HG03066 (cell line): Measurements from ENCODE around the gene AMPH.
"Not testable (repeated sequence)": the region's sequence is repeated elsewhere in the genome, so short reads cannot be mapped to it uniquely, and the experiment has no call there.

Experiments
- ATAC-seq: cut with Tn5 transposase; IDR thresholded peaks from one replicate; pipeline ENCODE4 v1.9.1; 2021; ENCODE audit warnings: low read depth; ENCODE audit not compliant: unreplicated experiment

The AMPH gene

GRCh38 chr7:38629651-38630510, 1.3 kb downstream of the AMPH start:
- no peak for ATAC-seq

GRCh38 chr7:38628630-38629385, 2.4 kb downstream of the AMPH start:
- no peak for ATAC-seq

DNA sequence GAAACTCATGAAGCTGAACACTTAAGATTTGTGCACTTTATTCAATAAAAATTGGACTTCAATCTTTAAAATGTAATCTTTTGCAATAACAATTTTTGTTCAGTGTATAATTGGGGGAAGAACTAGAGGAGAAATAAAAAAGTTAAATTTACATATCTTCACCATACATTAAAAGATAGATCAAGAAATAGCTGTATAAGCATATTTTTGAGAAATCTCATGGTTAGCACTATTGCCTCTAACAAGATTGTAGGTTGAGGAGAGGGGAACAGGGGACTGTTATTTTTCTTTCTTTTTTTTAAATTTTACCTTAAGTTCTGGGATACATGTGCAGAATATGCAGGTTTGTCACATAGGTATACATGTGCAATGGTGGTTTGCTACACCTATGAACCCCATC, 5.3 kb downstream of the AMPH start:
- ATAC-seq: no peak

- ATAC-seq: no peak
Observed at GRCh38 chr7:38615665-38616064, 15.5 kb downstream of the AMPH start.

GRCh38 chr7:38607466-38607865, 23.7 kb downstream of the AMPH start:
- ATAC-seq: no peak

DNA sequence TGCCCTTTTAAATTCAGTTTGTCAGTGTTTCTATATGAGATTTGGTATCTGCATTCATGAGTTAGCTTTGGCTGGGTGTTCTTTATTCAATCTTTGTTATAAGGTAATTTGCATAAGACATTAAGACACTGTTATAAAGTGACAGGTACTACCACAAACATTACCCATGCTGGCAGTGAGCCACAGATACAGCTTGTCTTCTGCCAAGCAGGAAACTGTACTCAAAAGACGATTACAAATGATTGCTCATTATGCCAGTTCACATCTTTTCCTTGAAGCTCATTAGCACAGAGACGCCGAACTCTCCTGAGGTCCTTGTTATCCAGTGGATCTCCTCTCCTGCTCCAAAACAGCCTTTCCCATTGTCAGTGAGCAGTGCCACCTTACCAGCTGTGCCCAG, 30.4 kb downstream of the AMPH start:
- ATAC-seq: no peak

DNA sequence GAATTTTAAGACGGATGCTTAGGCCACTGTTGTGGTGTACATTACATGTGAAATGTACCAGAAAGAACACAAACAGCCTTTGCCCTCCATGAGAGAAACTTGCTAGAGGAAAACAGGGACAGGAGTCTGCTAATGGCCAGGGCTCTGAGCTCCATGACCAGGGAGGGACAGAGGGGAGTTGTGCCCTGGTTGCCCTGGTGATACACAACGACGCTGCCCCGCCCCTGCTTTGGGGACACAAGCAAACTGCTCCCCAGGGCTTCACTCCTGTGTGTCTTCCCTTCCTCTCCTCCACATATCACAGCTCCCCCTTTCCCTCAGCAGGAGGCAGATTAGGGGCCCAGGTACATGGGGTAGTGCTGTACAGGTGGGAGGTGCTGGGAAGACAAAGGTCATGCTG, 36.2 kb downstream of the AMPH start:
- ATAC-seq: no peak

DNA sequence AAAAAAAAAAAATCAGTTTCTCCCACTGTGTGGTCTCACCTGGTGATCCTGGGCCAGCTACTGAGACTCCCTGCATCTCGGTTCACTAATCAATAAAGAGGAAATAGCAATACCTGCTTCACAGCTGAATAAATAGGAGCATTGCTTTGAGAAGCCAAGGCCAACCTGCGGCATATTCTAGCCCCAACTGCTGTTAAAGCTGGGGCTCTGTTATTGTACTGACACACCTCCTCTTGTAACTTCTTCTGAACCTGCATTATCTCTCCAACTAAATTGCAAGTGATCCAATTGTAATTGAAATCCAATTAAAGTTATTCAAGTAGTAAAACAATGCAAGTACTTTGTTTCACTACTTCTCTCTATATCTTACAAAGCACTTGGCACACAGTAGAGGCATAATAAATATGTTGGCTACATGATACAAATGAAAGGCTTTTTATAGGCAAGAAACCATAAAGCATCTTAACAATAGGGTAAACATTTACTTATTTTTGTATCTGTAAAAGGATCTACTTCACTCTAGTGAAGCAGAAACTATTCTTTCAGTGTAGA, 38.4 kb downstream of the AMPH start:
- no peak for ATAC-seq

DNA sequence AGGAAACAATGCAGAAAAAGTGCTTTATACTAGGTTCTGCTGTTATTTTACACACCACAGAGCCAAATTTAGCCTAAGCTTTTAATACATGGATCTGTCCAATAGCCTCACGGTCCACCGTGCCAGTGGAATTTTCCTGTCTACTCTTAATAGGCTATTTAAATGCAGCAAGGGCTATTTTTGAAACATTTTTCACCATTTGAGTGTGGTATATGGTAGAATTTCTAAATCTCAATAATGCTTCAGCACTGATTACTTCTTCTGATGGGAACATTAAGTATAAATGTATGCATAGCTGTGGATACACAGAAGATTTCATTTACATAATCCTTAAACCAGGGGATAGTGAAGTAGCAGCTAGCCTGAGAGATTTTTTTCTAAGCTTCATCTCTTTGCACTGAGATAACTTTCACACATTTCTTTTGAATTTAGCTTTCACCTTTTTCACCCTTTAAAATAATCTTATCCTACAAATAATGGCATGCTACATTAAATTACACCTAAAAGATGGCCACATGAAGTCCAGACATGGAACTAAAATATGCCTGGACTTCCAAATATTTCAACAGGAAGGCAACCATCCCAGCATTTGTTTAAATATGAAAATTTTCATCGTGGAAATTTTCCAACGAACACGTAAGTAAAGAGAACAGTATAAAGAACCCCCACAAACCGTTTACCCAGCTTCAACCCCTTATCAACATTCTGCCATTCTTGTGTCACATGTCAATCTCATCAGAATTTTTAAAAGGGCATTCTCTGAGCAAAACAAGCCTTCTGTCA, 45.4 kb downstream of the AMPH start:
- no peak for ATAC-seq

GRCh38 chr7:38584443-38585210, 46.5 kb downstream of the AMPH start:
- ATAC-seq: no peak

DNA sequence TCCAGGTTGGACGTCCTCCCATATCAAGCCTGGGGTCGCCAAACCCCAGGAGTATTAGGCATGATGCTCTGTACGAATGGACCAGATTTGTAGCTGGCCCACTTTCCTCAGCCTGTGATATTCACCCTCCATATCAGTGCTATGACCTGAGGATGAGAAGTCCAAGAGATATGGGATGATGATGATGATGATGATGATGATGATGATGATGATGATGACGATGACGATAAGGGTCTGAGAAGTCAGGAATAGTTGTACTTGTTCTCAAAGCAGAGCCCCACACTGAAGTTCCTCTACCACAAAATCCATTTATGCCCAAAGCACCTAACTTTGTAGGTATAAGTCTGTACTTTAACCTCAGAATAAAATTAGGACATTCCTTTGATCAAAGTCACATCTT, 50.7 kb downstream of the AMPH start:
- ATAC-seq: no peak

GRCh38 chr7:38574086-38574485, 57.1 kb downstream of the AMPH start:
- no peak for ATAC-seq

GRCh38 chr7:38571620-38572019, 59.6 kb downstream of the AMPH start:
- ATAC-seq: not testable (repeated sequence)

- ATAC-seq: no peak
Observed at GRCh38 chr7:38568497-38568896, 62.7 kb downstream of the AMPH start.

DNA sequence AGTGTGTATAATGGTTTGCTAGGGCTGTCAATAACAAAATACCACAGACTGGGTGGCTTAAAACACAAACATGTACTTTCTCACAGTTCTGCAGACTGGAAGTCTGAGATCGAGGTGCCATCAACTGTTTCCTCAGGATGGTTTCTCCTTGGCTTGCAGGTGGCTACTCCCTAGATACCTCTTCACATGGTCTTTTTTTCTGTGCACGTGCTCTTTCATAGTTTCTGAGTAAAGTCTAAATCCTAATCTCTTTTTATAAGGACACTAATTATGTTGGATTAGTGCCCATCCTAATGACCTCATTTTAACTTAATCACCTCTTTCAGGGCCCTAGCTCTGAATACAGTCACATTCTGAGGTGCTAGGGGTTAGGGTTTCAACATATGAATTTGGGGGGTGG, 65.9 kb downstream of the AMPH start:
- no peak for ATAC-seq

DNA sequence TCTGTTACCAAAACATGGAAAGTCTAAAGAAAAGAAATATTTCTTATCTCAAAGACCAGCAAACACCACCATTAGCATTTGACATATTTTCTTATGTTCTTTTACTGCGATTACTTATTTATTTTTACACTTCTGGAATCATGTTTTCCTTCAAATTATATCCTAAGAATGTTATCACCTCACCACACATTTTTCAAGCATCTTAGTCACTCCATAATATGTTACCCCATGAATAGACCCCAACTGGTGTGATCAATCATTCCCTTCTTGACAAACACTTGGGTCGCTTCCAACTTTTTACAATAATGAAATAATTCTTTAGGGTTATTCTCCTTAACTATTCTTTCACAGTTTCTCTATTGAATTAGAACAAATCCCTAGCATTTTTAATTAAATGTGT, 67.4 kb downstream of the AMPH start:
- ATAC-seq: no peak

- no peak for ATAC-seq
Observed at GRCh38 chr7:38561166-38561565, 70.0 kb downstream of the AMPH start.

DNA sequence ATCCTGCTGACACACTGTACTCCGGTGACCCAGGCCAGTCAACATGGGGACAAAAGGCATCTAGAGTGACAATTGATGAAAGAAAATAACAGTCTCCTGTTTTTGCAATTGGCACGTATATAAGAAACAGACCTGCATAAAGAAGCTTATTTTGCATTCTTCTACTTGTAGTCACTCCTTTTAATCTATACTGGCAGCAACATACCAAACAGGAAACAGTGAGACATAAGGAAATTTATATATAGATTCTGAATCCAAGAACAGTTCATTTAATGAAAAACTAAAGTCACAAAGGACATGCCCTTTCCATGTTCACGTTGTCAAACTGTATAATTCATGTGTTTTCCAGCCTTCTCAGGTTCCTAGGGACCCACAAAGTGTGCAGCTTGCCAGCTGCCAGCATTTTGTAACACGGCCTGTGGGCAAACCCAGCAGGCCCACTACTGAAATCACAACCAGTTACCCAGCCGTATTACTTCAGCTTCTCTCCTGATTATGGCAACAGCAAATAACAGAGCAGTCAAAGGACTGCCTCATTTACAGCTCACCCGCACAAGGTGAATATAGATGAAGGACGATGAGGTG, 72.3 kb downstream of the AMPH start:
- no peak for ATAC-seq

DNA sequence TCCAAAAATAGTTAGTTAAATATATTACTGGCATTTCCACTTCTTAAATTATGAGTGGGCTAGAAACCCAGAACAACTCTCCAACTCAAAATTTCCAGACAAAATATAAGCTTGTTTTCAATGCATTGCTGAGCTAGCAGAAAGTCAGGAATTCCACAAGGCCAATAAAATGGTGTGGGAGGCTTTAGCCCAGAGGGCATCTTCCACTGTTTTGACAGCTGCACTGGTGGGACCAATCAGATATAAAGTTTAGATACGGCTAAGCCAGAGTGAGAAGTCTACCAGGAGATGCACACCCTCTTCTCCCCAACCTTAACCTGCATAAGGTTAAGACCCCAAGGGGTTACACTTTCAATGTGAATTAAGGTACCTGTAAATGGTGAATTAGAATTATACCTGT, 76.6 kb downstream of the AMPH start:
- ATAC-seq: no peak

DNA sequence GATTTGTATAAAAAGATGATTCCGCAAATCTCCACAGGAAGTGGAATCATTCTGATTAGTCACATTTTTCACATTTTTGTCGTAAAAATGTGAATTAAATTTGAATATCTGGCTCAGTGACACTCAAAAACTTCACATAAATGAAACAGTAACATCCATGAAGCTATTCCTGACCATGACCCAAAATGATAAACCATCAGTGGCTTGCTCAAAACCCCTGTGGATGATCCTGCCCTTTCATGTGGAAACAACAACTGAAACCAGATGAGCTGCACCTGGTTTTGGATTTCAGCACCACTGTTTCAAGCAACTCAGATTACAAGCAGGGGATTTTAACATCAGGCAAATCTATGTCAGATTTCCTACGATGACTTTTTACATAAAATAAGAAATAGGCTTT, 80.3 kb downstream of the AMPH start:
- ATAC-seq: no peak
